Sigmoid colon (tissue), 4 donors: ENCODE results near the gene RAMAC.

Experiments used
- POLR2A ChIP-seq, 2 donors: fragments of 450-650 bp; IDR thresholded peaks; one replicate each; pipeline ENCODE4 v1.6.1; 2016; ENCODE audit warnings: antibody characterized with exemption in 2 of 2, mild to moderate bottlenecking in 2 of 2, moderate library complexity in 2 of 2
- POLR2AphosphoS5 ChIP-seq, 4 donors: sonication (generic); formaldehyde crosslinking; IDR thresholded peaks; one replicate each; pipeline ENCODE4 v1.6.1; 2017; ENCODE audit warnings: antibody characterized with exemption in 4 of 4
- TF ChIP-seq, protein P1 (sequence below), 4 experiments: fragments of 450-650 bp in 3 of 4; fragments of 200-600 bp in 1 of 4; IDR thresholded peaks; one replicate each; pipeline ENCODE4 v1.5.1; 2016 to 2019; ENCODE audit warnings: antibody characterized with exemption in 4 of 4, mild to moderate bottlenecking in 3 of 4, moderate library complexity in 2 of 4

DNA sequence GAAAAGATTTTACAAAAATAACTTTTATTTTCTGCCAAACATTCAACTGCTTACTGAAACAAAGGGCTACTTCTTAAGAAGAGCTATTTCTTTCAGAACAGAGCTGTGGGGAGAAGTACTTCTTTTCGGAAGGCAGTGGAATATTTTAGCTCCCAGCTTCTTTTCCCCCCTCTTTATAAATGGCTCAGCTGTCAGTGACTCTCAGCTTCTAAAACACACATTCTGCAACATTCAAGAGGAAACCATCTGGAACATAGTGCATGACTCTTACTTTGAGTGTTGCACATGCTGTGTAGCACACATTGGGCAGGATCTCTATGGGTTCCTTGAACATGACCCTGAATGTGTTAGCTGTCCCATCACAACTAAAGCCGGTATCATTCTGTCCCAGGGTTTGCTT lies 32.4 kb downstream of the RAMAC start:
- TF ChIP-seq POLR2A (IDR thresholded peaks at IDR 0.05), result no peak
- TF ChIP-seq, protein P1, sequence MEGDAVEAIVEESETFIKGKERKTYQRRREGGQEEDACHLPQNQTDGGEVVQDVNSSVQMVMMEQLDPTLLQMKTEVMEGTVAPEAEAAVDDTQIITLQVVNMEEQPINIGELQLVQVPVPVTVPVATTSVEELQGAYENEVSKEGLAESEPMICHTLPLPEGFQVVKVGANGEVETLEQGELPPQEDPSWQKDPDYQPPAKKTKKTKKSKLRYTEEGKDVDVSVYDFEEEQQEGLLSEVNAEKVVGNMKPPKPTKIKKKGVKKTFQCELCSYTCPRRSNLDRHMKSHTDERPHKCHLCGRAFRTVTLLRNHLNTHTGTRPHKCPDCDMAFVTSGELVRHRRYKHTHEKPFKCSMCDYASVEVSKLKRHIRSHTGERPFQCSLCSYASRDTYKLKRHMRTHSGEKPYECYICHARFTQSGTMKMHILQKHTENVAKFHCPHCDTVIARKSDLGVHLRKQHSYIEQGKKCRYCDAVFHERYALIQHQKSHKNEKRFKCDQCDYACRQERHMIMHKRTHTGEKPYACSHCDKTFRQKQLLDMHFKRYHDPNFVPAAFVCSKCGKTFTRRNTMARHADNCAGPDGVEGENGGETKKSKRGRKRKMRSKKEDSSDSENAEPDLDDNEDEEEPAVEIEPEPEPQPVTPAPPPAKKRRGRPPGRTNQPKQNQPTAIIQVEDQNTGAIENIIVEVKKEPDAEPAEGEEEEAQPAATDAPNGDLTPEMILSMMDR (IDR thresholded peaks at IDR 0.05), result no peak
- TF ChIP-seq POLR2AphosphoS5 (IDR thresholded peaks at IDR 0.05), result no peak
